ENCODE data around the gene RANBP17.
A peak's percentile ranks its signal among the peaks of the same experiment; 100 is the strongest.
"Not testable (repeated sequence)": the region's sequence is repeated elsewhere in the genome, so short reads cannot be mapped to it uniquely, and the experiment has no call there.

Gene RANBP17

DNA sequence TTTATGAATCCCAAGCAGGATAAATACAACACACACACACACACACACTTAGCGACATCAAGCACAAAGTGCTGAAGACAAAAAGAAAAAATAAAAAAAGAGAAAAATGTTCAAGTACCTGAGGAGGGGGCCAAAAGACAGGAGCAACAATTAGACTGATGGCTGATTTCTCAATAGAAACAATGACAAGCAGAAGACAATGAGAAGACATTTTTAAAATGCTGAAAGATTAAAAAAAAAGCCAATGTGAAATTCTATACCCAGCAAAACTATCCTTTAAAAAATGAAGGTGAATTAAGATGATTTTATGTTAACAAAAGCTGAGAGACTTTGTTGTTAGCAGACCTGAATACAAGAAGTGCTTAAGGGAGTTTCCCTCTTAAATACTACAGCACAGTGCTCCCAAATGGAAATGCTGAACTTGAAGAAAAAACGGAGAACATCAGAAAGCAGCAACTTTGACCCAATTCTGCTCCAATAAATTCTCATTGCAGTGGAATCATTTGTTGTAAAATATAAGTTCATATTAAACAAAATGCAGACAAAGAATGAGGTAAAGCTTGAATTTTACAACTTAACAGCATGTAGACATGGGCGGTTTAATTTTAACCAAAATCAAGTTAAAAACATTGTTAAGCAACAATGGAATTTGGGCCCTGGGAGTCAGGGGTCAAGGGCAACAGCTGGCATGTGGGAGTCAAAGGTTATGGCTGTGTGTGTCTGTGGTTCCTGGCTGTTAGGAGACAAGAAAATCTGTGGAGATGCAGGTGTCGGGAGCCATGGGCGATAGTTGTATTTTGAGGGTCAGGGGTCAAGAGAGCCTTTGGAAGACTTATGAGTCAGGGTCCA, 776 bp upstream of the RANBP17 start:
- no peak for DNase-seq (ENCODE audit: low read depth)
- TF ChIP-seq, protein P1, sequence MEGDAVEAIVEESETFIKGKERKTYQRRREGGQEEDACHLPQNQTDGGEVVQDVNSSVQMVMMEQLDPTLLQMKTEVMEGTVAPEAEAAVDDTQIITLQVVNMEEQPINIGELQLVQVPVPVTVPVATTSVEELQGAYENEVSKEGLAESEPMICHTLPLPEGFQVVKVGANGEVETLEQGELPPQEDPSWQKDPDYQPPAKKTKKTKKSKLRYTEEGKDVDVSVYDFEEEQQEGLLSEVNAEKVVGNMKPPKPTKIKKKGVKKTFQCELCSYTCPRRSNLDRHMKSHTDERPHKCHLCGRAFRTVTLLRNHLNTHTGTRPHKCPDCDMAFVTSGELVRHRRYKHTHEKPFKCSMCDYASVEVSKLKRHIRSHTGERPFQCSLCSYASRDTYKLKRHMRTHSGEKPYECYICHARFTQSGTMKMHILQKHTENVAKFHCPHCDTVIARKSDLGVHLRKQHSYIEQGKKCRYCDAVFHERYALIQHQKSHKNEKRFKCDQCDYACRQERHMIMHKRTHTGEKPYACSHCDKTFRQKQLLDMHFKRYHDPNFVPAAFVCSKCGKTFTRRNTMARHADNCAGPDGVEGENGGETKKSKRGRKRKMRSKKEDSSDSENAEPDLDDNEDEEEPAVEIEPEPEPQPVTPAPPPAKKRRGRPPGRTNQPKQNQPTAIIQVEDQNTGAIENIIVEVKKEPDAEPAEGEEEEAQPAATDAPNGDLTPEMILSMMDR (IDR thresholded peaks at IDR 0.05; ENCODE audit: control insufficient read depth, insufficient read depth, low read depth, low read length, missing control alignments), result no peak
- H3K4me3 ChIP-seq (ENCODE audit: control insufficient read depth, low read depth, low read length), result no peak overlapping the region; the same call in 1 of the 2 replicates

DNA sequence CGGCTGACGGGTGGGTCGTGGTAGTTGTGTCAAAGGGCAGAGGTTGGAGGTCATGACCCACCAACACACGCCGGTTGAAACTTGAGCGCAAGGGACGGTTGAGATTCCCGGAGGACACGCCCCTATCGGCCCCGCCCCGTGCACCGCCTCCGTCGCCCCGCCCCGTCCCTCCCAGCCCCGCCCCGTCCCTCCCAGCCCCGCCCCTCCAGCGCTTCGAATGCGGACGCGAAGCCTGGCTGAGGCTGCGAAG, 226 bp upstream of the RANBP17 start:
- TF ChIP-seq, protein P1 (IDR thresholded peaks at IDR 0.05; ENCODE audit: control insufficient read depth, insufficient read depth, low read depth, low read length, missing control alignments), result no peak
- DNase-seq (ENCODE audit: low read depth), result no peak
- peak overlapping the region; percentile 50 for H3K4me3 ChIP-seq (ENCODE audit: control insufficient read depth, low read depth, low read length)

DNA sequence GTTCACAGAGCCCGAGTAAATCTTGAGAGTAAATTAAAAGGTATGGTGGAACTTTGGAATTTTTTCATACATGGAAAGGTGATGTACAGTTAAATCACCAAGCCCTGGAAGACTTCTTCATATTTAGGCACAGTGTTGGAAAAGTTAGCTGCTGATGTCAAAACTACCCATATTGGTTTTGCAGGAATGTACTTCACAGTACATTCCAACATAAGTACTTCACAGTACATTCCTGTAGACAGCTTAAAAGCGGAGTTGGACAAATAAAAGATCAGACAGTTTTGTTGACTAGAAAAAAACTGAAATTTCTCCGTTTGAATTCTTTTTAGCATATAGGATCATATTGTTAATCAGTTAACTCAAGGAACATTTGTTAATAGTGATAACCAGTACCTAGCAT, 1.8 kb downstream of the RANBP17 start:
- peak; percentile 34 for DNase-seq (ENCODE audit: low read depth)
- no peak overlapping the region for H3K4me3 ChIP-seq (ENCODE audit: control insufficient read depth, low read depth, low read length)
- TF ChIP-seq, protein P1 (IDR thresholded peaks at IDR 0.05; ENCODE audit: control insufficient read depth, insufficient read depth, low read depth, low read length, missing control alignments), result no peak

DNA sequence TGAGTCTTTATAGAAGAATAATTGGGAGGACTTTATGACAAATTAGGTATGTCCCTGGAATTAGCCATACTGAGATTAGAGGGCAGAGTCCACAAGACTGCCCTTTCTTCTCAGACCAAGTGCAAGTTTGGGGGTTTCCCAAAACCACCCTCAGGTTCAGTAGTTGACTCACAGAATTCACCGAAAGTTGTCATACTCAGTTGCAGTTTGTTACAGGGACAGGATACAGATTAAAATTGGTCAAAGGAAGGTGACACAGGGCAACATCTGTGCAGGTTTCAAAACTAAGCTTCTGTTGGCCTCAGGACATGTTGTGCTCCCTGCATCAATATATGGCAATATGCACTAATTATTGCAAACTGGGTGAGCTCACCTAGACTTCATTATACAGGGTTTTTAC, 3.8 kb downstream of the RANBP17 start:
- no peak for DNase-seq (ENCODE audit: low read depth)
- H3K4me3 ChIP-seq (ENCODE audit: control insufficient read depth, low read depth, low read length), result no peak overlapping the region
- TF ChIP-seq, protein P1 (IDR thresholded peaks at IDR 0.05; ENCODE audit: control insufficient read depth, insufficient read depth, low read depth, low read length, missing control alignments), result no peak

DNA sequence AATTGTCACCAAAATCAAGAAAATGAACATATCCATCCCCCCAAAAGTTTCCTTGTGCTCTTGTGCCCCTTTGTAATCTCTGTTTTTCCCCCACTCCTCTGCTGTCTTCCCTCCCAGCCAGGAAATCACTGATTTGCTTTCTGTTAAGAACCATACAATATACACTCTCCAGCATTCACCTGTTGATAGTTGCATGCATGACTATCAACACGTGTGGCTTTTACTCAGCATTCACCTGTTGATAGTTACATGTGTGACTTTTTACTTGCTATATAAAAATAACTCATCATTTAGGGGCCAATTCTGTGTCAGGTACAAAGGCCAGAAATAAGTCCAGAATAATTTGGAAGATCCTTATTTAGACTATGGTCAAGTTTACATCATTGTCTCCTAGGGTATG, 6.0 kb downstream of the RANBP17 start:
- H3K4me3 ChIP-seq (ENCODE audit: control insufficient read depth, low read depth, low read length), result no peak overlapping the region
- no peak for DNase-seq (ENCODE audit: low read depth)
- TF ChIP-seq, protein P1 (IDR thresholded peaks at IDR 0.05; ENCODE audit: control insufficient read depth, insufficient read depth, low read depth, low read length, missing control alignments), result no peak

DNA sequence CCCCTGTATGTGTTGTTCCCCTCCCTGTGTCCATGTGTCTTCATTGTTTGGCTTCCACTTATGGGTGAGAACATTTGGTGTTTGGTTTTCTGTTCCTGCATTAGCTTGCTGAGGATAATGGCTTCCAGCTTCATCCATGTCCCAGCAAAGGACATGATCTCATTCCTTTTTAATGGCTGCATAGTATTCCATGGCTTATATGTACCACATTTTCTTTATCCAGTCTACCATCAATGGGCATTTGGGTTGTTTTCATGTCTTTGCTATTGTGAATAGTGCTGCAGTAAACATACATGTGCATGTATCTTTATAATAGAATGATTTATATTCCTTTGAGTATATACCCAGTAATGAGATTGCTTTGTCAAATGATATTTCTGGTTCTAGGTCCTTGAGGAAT, 8.6 kb downstream of the RANBP17 start:
- H3K4me3 ChIP-seq (ENCODE audit: control insufficient read depth, low read depth, low read length); DNase-seq (ENCODE audit: low read depth): not testable (repeated sequence)

DNA sequence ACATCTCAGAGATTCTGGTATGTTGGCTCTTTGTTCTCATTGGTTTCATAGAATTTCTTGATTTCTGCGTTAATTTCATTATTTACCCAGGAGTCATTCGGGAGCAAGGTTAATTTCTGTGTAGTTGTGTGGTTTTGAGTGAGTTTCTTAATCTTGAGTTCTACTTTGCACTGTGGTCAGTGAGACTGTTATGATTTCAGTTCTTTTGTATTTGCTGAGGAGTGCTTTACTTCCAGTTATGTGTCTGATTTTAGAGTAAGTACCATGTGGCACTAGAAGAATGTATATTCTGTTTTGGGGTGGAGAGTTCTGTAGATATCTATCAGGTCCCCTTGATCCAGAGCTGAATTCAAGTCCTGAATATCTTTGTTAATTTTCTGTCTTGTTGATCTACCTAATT, 12.2 kb downstream of the RANBP17 start:
- TF ChIP-seq, protein P1 (IDR thresholded peaks at IDR 0.05; ENCODE audit: control insufficient read depth, insufficient read depth, low read depth, low read length, missing control alignments), result no peak
- H3K4me3 ChIP-seq (ENCODE audit: control insufficient read depth, low read depth, low read length), result no peak overlapping the region
- DNase-seq (ENCODE audit: low read depth), result no peak
